Measurements from ENCODE around the gene SARDH.
"Not testable (repeated sequence)": the region's sequence is repeated elsewhere in the genome, so short reads cannot be mapped to it uniquely, and the experiment has no call there.

Gene SARDH

DNA sequence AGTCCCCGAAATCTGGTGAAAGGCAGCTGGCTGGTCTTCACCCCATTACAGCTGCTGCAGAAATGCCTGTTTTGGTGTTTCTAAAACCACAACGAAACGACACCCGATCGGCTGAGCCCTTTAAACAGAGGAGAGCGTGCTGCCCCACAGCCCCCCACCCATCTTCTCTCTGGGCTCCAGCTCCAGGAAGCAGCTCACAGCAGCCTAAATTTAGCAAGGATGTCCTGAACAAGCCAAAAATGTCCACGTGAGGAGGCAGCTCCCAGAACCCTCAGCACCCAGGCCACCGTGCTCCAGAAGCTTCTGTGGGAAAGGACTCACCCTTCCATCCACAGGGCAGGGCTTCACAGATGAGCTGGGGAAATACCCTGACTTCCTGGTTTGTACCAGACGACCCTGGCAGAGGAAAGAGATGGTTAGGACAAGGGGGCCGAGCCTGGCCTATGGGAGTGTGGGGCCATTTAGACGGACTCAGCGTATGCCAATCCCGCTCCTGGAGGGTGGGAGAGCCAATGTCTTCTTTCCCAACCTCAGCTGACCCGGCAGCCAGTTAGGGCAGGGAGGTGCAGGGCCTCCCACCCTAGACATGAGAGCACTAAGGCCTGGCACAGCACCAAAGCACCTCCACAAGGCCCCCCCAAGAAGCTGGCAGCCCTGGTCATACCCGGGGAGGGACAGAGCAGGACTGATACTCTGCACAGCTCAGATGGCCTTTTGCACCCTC, 39.1 kb upstream of the SARDH start:
- DNase-seq (ENCODE audit: low read depth) = no peak

DNA sequence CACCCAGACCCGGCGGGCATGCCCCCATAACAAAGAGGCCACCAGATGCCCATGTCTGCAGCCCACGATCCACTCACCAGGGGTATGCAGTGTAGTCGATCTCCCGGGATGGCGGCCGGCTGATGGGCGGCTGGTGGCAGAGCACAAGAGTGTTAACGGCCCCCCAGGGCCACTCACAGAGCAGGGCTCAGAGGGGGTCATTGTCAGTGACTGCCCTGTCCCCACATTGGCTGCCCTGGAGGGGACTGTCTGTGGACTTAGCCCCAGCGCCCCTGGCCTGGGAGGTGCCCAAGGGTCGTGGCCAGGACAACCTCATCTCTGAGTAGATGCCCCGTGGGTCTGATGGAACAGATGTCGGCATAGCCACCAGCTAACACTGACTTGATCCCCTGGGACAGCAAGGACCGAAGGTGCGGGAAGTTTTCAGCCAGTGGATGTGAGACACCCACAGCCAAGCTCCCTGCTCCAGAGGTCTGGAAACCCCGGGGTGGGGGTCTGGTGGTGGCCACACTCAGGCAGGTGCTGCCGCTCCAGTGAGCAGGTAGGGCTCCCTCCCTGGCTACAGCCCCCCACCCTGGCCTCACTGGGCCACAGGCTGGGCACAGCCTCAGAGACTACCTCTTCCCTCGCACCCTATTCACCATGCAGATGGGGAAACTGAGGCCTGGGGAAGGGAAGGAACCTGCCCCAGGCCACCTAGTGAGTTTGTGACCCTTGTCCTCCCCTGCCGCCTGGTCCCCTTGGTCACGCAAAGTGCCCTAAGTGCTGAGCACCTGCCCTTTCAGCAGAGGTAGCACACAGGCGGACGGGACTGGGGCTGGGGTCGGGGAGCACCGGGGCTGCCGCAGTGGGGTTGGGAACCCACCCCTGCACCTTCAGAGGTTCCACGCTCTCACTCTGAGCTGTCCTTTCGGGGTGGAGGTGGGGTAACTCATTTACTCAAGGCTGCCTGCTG, 38.1 kb upstream of the SARDH start:
- DNase-seq (ENCODE audit: low read depth) = no peak

DNA sequence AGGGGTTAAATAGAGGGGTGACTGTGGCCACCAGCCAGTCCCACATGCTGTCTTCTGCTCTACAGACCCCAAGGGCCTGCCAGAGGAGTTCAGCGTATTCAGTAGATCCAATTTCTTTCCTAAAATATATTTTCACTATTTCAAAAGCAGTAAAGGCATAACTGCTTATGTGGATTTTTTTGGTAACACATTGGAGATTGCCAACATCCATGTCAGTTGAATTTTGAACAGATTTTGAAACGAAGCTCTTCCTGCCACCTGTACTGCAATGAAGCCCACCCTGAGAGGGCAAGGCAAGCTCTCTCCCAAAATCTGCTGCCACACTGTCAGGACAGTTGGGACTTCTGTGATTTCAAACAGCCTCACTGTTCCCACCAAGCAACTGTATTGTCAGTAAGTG, 37.1 kb upstream of the SARDH start:
- no peak for DNase-seq (ENCODE audit: low read depth)

DNA sequence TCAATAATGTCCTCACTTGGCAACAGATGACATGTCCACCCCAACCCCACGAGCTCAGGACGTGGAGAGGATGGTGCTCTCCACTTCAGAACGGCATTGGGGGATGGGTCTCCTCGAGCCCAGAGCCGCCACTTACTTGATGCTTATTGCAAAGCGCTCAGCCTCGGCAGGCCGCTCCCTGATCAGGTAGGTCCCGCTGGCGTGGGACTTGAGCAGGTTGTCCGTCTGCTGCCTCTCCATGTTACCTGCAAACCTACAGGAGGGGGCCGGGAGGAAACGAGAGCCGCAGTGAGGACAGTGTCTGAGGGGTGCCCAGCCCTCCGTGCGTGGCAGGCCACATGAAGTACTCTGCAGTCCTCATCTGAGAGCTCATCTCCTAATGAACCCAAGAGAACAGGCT, 36.6 kb upstream of the SARDH start:
- DNase-seq (ENCODE audit: low read depth) = no peak

DNA sequence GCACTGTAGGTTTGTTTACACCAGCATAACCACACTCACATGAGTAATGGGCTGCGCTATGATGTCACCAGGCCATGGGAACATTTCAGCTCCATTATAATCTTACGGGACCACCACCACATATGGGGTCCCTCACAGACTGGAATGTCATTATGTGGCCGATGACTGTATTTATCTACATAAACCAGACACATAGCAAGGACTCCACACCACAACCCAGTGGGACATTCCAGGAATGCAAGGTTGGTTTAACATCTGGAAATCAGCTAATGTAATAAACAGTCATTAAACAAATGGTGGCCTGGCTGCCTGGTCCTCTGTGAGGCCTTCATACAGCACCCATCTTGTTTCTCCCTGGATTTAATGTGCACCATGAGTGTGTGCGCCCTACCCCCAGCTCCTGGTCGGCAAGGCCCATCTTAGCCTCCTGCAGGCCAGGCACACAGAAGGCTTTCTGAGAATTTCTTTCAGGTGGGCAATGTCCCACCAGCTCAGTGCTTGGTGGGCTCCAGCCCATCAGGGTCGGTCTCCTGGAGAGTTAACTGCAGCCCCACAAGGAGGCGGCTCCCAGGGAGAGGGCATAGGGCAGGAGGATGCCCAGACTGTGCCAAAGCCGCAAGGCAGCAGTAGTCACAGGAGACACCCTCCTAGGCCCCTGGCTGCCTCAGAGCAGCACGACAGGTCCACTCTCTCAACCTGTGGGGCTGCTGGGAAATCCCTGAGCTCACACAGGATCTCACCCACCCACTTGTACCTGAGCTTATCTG, 35.9 kb upstream of the SARDH start:
- DNase-seq (ENCODE audit: low read depth) = no peak

DNA sequence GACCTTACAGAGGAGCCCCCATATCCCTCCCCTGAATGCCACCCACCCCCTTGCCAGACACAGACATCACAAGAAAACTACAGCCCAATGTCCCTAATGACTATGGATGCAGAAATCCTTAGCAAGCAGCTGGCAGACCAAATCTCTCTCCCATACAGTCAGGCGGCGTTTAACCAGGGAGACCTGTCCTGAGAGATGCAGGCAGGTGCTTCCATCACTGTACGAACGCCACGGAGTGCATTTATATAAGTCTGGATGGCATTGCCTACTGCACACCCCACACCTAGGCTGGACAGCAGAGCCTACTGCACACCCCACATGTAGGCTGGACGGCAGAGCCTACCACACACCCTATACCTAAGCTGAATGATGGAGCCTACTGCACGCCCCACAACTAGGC, 34.4 kb upstream of the SARDH start:
- no peak for DNase-seq (ENCODE audit: low read depth)

DNA sequence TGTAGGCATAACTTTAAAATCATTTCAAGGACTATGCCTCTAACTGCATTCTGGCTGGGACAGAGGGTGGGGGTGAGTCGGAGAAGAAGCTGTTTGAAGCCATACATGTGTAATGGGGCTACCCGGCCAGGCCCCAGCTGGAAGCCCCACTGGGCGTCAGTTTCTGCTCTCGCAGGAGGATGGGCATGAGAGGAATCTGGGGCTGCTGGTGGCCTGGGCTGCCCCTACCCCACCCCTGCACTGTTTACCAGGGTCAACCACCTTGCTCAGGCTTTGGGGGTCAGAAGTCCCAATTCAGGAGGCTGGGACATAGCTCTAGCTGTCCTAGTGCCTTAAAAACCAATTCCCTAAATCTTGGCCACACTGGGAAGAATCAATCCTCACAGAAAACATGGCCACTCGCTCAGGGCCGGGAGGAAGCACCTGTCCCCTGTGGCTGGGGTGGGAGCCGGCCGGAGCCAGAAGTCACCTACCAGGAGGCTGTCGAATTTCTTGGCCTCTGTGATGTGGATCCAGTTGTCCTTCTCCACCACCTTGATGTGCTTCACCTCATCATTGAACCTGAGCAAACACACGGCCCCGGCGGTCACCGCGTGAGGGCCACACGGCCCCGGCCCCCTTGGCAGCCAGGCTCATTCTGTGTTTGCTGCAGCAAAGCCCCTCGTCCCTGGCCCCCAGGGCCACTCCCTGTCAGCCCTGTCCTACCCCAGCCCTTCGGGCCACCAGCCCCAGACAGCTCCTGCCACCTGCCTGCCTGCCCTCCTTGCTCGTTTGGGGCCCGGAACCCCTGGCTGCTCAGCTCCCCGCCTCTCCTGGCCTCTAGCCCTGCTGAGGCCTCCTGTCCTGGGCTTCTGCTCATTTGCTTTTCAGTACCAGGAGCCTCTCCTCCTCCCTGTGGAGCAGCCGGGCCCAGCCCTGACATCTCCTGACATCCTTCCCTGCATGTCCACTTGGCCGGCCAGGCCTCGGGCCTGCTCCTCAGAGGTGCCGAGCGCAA, 33.6 kb upstream of the SARDH start:
- DNase-seq (ENCODE audit: low read depth) = no peak

DNA sequence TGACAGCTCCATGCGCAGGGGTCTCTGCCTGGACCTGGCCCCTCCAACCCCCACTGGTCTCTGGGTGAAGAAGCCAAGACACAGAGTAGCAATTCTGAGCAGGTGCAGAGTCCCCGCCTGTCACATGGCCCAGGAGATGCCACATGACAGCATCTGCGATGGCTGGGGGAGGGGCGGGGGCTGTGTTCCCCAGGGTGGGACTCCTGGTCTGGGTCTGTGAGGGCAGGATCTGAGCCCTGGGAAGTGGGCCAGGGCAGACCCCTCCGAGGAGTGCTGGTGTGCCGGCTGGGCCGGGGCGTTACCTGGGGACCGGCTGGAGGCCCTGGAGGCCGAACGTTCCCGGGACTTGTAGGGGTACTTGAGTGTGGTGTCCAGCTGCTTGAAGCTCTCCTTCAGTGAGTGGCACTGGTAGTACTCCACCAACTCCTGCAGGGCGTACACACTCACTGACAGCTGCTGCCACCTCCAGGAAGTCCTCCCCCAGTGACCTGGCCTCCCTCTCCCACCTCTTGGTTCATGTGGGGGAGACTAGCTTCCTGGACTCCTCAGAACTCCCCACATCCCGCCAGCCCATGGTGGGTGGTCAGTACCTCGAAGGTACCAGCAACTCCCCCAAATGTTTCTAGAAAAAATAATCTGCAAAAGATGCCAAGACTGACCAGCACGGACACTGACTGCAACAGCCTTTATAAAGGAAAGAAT, 32.1 kb upstream of the SARDH start:
- DNase-seq (ENCODE audit: low read depth) = no peak

DNA sequence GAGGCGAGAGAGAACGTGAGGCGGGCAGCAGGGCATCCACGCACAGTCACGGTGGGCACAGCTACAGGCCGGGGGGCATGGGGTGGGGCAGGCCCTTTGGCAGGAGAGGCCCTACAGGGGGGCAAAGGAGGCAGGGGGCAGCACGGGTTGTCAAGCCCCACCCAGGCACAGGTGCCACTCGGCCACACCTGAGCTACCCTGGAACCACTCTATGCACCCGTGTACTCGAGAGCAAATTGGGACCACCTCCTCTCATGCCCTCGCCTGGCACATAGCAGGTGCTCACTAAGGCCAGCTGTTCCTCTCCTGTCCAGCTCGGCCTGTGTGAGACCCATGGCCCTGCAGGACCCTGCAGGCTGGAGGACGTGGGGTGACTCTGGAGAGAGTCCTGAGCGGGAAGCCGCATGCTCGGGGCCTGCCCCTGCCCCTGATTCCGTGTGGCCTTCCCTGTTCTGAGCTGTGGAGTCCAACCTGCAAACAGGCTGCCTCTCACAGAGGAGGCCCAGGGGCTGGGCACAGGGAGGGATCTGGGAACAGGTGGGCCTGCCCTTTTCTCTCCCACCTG, 31.4 kb upstream of the SARDH start:
- DNase-seq (ENCODE audit: low read depth) = no peak

DNA sequence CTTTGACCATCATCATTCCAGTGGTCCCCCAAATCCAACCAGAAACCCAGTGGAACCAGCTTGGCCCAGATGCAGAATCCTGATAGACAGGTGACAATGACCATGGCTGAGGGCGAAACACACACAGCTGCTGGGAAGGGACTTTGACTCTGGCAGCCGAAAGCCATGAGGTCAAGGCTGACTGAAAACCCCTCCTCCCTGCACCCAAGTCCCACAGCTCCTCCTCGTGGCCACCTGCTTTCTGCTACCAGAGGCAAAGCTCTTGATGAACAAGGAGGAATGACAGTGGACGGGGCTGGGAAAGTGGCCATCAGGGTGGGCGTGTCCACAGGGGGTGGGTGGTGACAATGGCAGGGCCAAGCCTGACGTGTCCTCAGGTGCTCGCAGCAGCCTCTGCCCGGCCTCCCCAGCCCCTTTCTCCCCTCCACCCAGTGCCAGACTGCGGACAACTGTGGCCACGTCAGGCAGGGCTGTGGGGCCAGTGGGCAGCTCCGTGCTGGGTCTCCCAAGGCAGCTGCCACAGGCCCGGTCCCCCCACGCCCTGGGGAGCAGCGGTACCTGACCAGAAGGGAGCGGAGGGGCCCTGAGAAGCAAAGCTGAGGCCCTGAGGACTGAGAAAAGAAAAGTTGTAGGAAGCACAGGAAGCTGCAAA, 30.8 kb upstream of the SARDH start:
- DNase-seq (ENCODE audit: low read depth) = no peak

DNA sequence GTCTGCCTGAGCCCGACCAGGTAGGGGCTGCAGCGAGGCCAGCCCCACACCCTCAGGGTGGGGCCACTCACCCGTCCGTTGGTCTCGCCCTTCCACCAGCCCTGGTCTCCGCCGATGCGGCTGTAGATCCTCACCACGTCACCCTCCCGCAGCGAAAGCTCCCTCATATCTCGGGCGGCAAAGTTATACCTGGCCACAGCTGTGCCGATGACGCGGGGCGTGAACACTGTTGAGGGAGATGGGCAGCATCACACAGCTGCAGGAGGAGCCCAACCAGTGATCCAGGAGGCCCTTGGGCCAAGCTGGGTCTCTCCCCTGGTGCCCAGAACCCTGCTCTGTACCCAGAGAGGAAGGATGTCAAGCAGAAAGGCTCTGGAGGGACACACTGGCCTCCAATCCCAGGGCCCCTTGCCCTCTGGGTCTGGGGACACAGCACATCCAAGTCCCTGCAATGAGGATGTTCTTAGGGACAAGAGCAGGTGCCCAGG, 30.3 kb upstream of the SARDH start:
- DNase-seq (ENCODE audit: low read depth) = no peak

DNA sequence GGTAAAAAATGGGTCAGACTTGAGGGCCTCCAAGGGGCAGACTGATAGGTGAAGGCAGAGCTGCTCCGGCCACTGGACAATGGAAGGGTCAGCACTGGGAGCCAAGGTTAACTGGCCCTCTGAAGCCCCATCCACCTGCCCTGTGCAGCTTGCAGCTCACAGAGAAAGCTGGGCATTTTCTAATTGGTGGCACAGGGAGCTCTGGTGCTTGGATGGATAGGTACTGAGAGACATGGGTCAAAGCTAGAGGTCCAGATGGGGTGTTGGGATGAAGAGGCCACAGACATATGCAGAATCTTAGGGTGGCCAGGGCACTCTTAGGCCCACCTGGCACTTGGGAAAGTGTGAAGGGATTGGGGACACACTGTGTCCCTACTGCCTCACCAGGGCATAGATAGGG, 29.5 kb upstream of the SARDH start:
- DNase-seq (ENCODE audit: low read depth) = no peak

DNA sequence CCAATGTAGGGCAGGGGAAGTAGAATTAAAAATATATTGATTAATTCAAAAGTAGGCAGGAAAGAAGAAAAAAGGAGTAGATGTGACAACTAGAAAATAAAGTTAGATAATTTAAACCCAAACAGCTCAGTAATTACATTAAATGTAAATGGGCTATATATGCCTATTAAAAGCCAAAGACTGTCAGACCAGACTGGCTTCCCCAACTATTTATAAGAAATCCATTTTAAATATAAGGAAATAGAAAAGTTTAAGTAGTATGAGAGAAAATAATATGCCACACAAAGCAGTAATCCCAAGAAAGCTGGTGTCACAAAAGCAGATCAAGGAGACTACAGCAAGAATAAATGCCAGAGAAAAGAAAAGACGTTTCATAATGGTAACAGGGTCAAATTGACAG, 28.9 kb upstream of the SARDH start:
- DNase-seq (ENCODE audit: low read depth) = no peak

DNA sequence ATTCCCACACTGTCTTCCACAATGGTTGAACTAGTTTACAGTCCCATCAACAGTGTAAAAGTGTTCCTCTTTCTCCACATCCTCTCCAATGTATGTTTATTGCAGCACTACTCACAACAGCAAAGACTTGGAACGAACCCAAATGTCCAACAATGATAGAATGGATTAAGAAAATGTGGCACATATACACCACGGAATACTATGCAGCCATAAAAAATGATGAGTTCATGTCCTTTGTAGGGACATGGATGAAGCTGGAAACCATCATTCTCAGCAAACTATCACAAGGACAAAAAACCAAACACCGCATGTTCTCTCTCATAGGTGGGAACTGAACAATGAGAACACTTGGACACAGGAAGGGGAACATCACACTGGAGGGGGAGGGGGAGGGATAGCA, 28.1 kb upstream of the SARDH start:
- DNase-seq (ENCODE audit: low read depth) = not testable (repeated sequence)

DNA sequence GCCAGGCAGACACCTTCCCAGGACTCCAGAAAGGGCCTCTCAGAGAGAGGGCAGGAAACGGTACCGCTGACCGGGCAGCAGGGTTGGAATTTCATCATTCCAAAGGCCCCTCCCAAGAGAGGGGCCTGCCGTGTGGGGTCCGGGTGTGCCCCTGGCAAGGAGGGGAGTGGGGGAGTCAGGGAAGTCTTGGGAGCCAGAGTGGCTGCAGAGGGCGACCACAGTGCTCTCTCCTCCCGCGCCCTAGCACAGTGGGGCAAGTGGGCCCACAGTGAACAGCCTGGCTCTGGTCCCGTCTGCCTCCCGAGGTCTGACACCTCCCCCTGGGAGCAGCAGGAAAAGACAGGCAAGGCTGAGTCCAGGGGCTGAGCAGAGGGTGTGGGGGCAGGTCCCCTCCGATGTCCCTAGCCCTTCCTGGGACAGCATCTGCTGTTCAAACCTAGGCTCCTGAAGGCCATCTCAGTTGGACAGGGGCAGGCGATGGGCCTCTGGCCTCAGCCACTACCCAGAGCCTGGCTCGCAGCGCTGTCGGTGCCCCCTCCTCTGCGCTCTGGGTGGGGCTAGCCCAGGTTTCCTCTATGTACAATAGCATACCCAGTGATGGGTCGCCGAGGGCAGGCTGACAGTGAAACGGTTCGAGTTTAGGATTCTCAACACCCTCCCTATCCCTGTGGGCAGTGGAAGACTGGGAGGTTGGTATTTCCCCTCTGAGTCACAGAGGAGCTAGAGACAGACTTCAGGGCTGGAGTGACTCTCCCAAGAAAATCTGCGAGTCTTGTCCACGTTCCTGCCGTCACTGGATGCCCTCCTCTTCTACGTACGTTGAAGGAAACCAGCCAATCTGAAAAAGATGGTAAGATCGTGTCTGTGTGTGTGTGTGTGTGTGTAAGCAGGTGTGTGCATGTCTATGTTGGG, 25.4 kb upstream of the SARDH start:
- no peak for DNase-seq (ENCODE audit: low read depth)

DNA sequence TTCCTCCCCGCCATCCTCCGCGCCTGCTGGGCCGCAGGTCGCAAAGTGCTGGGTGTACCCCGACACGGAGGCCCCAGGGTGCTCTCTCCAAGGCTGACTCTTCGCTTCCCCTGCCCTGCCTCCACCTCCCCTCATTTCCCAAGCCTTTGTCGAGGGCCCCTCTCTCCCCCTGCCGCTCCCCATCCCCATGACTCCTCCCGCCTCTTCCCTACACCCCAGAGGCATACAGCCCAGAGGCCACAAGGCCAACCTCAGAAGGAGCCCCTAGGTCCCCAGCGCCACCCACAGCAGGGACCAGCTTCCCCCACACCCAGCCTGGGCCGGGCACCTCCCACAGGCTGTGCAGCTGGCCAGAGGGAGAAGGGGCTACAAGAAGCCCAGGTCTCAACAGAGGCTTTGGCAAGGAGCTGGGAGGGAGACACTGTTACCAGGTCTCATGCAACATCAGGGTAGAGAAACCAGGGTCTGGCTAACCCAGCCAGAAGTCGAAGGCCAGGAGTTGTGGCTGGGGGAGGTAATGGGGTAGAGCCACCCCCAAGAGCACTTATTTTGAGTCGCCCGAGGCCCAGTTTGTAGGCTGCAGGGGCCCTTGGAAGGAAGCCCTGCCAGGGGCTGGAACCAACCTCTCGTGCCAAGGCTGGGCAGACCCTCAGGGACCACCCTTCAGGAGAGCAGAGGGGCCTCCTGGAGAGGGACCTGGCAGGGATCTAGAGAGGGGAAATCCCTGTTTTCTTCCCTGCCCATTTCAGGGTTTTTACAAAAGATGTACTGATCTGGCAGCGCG, 24.5 kb upstream of the SARDH start:
- DNase-seq (ENCODE audit: low read depth) = no peak

DNA sequence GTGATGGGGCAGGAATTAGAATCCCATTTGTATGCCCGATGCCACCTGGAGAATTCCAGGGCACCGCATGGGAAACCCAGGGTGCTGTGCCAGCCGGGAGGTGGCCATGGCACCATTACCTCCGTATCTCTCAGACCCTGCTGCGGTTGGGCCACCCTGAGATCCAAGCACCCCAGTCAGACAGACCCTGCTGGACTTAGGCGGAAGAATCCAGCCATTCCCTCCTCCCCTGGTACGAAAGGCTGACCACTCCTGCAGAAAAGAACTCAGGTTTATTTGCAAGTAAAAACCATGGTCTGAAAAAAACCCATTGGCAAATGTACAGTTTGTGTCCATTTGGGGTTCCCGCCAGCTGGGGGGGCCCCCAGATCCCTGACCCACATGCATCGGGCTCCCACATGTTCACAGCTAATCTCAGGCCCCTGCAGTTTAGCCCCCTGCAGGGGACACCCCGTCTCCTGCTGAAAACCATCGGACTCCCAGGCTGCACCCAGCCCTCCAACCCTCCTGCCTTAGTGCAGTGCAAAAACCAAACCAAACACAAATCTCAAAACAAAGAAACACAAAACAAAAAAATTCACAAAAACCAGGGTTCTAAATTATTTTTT, 23.6 kb upstream of the SARDH start:
- no peak for DNase-seq (ENCODE audit: low read depth)
